Measurements from ENCODE around the gene INO80C.

DNA sequence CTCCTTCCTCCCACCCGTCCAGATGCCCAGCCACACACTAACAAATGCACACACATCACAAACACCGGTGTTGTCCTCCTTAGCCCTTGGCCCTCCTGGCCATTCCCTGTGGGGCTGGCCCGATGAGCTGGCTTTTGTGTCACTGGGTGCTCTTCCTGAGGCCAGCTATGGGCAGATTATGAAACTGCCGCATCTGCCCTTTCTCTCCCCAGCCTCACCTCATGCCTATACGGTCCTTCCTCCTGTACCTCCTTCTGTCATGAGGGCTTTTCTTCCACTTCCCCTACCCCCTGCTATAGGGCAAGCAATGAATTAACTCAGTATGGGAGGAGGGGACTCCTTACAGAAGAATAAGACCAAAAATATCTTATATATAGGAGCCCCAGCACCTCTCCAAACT, 10.3 kb upstream of the INO80C start:
- TF ChIP-seq CTCF (conservative IDR thresholded peaks at IDR 0.05; ENCODE audit: low read depth, low read length): no peak
- no peak for TF ChIP-seq NFE2L2 (IDR thresholded peaks at IDR 0.05; ENCODE audit: low read depth, low read length)
- no peak for TF ChIP-seq POLR2A (IDR thresholded peaks at IDR 0.05; ENCODE audit: low read depth, low read length)
- TF ChIP-seq RCOR1 (IDR thresholded peaks at IDR 0.05; ENCODE audit: insufficient replicate concordance, low read length): no peak
- no peak for TF ChIP-seq ELK1 (IDR thresholded peaks at IDR 0.05; ENCODE audit: borderline replicate concordance, low read depth, low read length)
- no peak for TF ChIP-seq CHD1 (IDR thresholded peaks at IDR 0.05; ENCODE audit: low read depth, low read length)
- no peak for TF ChIP-seq FOS (IDR thresholded peaks at IDR 0.05; ENCODE audit: low read depth, low read length)
- TF ChIP-seq RFX5 (IDR thresholded peaks at IDR 0.05; ENCODE audit: low read depth, low read length): no peak
- TF ChIP-seq RAD21 (IDR thresholded peaks at IDR 0.05; ENCODE audit: low read length): no peak
- TF ChIP-seq, protein P1, sequence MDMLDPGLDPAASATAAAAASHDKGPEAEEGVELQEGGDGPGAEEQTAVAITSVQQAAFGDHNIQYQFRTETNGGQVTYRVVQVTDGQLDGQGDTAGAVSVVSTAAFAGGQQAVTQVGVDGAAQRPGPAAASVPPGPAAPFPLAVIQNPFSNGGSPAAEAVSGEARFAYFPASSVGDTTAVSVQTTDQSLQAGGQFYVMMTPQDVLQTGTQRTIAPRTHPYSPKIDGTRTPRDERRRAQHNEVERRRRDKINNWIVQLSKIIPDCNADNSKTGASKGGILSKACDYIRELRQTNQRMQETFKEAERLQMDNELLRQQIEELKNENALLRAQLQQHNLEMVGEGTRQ (IDR thresholded peaks at IDR 0.05; ENCODE audit: low read depth, low read length): no peak
- TF ChIP-seq MXI1 (IDR thresholded peaks at IDR 0.05; ENCODE audit: borderline replicate concordance, low read depth, low read length): no peak
- TF ChIP-seq MAFK (IDR thresholded peaks at IDR 0.05; ENCODE audit: low read depth, low read length): no peak

Measured in IMR-90 (cell line).